NT2/D1 (cell line): ENCODE results near the gene LPP.

Experiments
- SUZ12 ChIP-seq: IDR thresholded peaks from 2 replicates; pipeline ENCODE4 v1.6.1; 2011; ENCODE audit not compliant: insufficient read length, insufficient read depth; ENCODE audit errors: extremely low read depth
- YY1 ChIP-seq: IDR thresholded peaks from 2 replicates; pipeline ENCODE4 v1.6.1; 2011; ENCODE audit not compliant: insufficient read length, insufficient read depth

DNA sequence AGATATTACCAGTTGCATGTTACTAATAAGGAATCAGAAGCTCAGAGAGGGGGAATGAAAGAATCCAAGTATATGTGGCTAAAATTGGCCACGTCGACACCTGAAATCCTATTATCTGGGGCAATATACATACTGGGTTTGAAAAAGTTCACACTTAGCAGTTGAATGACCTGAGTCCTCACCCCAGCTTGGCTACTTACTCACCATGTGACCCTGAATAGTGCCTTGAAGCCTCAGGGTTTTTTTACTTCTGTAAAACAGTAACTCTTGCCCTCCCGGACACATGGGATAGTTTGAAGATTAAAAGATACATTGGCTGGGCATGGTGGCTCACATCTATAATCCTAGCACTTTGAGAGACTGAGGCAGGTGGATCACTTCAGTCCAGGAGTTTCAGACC, 675.6 kb downstream of the LPP start:
- TF ChIP-seq YY1 (no peak), SUZ12 (no peak)
